Panc1 (cell line): ENCODE results near the gene TTC34. TPM values are rescaled to one million over a fixed set of nuclear protein-coding genes. Genes with fewer than 3 reads are reported as not detected.

Source experiments
- ATAC-seq: fragments of 200-7000 bp; cut with Tn5 transposase; 2 replicates; pipeline ENCODE4 v1.9.1; 2020; ENCODE audit warnings: mild to moderate bottlenecking, moderate library complexity
- BruUV-seq: library from RNA; stranded (reverse); fragments of 400-500 nt; replicated peaks from 2 replicates; lab custom pipeline; 2021; lab: Mats Ljungman, UMichigan
- CTCF ChIA-PET: fragments of 300-600 bp; sonication (Branson Sonifier 250); formaldehyde crosslinking; loops from one replicate; lab custom pipeline; 2022; ENCODE audit warnings: antibody characterized with exemption; lab: Charles Lee
- POLR2A ChIA-PET: fragments of 300-600 bp; sonication (Branson Sonifier 250); formaldehyde crosslinking; loops from one replicate; lab custom pipeline; 2022; ENCODE audit warnings: antibody characterized with exemption; lab: Charles Lee
- DNase-seq: peaks from one replicate; pipeline ENCODE4 v3.0.0-alpha.2; 2010; ENCODE audit warnings: low read depth, low spot score
- H3K27ac ChIP-seq: 2 replicates; pipeline ENCODE4 v1.5.1; 2011; ENCODE audit warnings: mild to moderate bottlenecking, low read length, inconsistent platforms
- H3K27me3 ChIP-seq: fragments of 200-500 bp; sonication (Bioruptor generic); 2 replicates; pipeline ENCODE4 v1.6.0; 2014; ENCODE audit warnings: low read length, inconsistent platforms; ENCODE audit not compliant: control insufficient read depth, insufficient read depth
- H3K36me3 ChIP-seq: fragments of 200-500 bp; sonication (Bioruptor generic); 2 replicates; pipeline ENCODE4 v1.5.1; 2014; ENCODE audit warnings: inconsistent platforms, mild to moderate bottlenecking, low read length, moderate library complexity; ENCODE audit not compliant: control insufficient read depth, insufficient read depth
- H3K4me1 ChIP-seq: 2 replicates; pipeline ENCODE4 v1.5.1; 2011; ENCODE audit warnings: inconsistent platforms, mild to moderate bottlenecking, low read length, moderate library complexity; ENCODE audit not compliant: control insufficient read depth, insufficient read depth
- H3K4me3 ChIP-seq, 2 experiments: 2 replicates each; pipeline ENCODE4 v1.5.1; 2011 to 2012; ENCODE audit warnings: low read depth in 2 of 2, low read length in 2 of 2, mild to moderate bottlenecking in 2 of 2, inconsistent platforms in 1 of 2, moderate library complexity in 1 of 2
- H3K9me3 ChIP-seq: fragments of 200-500 bp; sonication (Bioruptor generic); 2 replicates; pipeline ENCODE4 v1.5.1; 2014; ENCODE audit warnings: low read depth, mild to moderate bottlenecking, inconsistent platforms, low read length, moderate library complexity; ENCODE audit not compliant: control insufficient read depth, insufficient read depth
- POLR2AphosphoS5 ChIP-seq: IDR thresholded peaks from 2 replicates; pipeline ENCODE4 v1.6.1; 2012; ENCODE audit warnings: mild to moderate bottlenecking, low read depth, low read length, moderate library complexity
- SIN3A ChIP-seq: IDR thresholded peaks from 2 replicates; pipeline ENCODE4 v1.6.1; 2012; ENCODE audit warnings: low read depth, mild to moderate bottlenecking, low read length, moderate library complexity, borderline replicate concordance; ENCODE audit not compliant: insufficient read depth
- TCF7L2 ChIP-seq: IDR thresholded peaks from 2 replicates; pipeline ENCODE4 v1.6.1; 2011; ENCODE audit warnings: mild to moderate bottlenecking, low read depth, low read length, inconsistent platforms
- in situ Hi-C: cut with HindIII; loops from 2 replicates; pipeline ENCODE4 v1.10.0; 2016; ENCODE audit warnings: low sequenced_read_pairs, low pct_unique_long_range_greater_than_20kb
- intact Hi-C: fragments of 100-400 bp; cut with micrococcal nuclease; formaldehyde crosslinking; loops from one replicate; pipeline ENCODE4 v1.10.0; 2022; ENCODE audit not compliant: unreplicated experiment
- total RNA-seq: library from RNA; stranded (reverse); gene quantifications from one replicate; pipeline ENCODE4 v1.2.1, GENCODE V29; 2021; ENCODE audit not compliant: unreplicated experiment
- TF ChIP-seq, protein P1 (sequence below): fragments of 450-650 bp; IDR thresholded peaks from 2 replicates; pipeline ENCODE4 v1.5.1; 2017; ENCODE audit warnings: mild to moderate bottlenecking
- TF ChIP-seq, protein P2 (sequence below), 2 experiments: IDR thresholded peaks; 2 replicates each; pipeline ENCODE4 v1.6.1; 2011 to 2012; ENCODE audit warnings: low read depth in 2 of 2, control low read depth in 1 of 2, low read length in 1 of 2, mild to moderate bottlenecking in 1 of 2, moderate library complexity in 1 of 2; ENCODE audit not compliant: insufficient read depth in 1 of 2

The TTC34 gene
- total RNA-seq, 1 experiment from 2014 or later, result 1.5 TPM

DNA sequence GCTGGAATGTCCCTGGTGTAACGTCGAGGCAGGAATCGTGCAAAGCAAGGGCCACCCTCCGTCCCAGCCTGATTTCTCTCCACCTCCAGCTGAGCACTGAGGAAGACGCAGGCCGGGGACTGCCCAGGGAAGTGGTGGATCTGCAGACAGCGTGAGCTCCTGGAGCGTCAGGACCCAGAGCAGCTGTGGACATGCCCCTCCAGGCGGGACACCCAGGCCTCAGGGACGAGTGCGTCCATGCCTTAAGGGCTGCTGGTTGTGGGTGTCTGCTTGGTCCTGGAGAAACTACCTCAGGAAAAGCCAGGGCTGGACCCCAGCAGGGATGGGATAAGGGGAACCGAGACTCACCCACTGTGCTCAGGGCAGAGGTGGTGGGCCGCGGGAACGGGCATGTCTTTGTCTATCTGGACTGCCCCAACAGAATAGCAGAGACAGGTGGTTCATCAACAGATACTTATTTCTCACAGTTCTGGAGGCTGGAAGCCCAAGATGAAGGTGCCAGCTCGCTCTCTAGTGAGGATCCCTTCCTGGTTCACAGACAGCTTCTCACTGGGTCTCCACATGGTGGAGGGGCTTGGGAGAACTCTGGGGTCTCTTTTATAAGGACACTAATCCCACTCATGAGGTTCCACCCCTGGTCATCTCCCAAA is 162.9 kb downstream of the TTC34 start:
- ChIA-PET POLR2A (interaction anchor here (0.5 kb wide), 1 partner anchor 53 kb away, joined by 3 read pairs; no protein-coding TSS in a partner anchor), CTCF (no interaction called here)
- no peak for ATAC-seq
- BruUV-seq, result no TSS peak
- Histone ChIP-seq H3K27me3 (no peaks in the 10 kb centered on the region), H3K36me3 (no peaks in the 10 kb centered on the region), H3K27ac (no peak overlapping the region), H3K4me1 (peaks cover 6% of the 10 kb centered on the region; the same call in 1 of the 2 replicates), H3K9me3 (peaks cover 5% of the 10 kb centered on the region; the same call in 1 of the 2 replicates), H3K4me3 (no peak overlapping the region)
- in situ Hi-C loops (no loop called here), intact Hi-C loops (no loop called here)
- TF ChIP-seq, protein P1, sequence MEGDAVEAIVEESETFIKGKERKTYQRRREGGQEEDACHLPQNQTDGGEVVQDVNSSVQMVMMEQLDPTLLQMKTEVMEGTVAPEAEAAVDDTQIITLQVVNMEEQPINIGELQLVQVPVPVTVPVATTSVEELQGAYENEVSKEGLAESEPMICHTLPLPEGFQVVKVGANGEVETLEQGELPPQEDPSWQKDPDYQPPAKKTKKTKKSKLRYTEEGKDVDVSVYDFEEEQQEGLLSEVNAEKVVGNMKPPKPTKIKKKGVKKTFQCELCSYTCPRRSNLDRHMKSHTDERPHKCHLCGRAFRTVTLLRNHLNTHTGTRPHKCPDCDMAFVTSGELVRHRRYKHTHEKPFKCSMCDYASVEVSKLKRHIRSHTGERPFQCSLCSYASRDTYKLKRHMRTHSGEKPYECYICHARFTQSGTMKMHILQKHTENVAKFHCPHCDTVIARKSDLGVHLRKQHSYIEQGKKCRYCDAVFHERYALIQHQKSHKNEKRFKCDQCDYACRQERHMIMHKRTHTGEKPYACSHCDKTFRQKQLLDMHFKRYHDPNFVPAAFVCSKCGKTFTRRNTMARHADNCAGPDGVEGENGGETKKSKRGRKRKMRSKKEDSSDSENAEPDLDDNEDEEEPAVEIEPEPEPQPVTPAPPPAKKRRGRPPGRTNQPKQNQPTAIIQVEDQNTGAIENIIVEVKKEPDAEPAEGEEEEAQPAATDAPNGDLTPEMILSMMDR, result no peak
- TF ChIP-seq TCF7L2, result no peak
- no peak for TF ChIP-seq POLR2AphosphoS5
- no peak for TF ChIP-seq SIN3A
- TF ChIP-seq, protein P2, sequence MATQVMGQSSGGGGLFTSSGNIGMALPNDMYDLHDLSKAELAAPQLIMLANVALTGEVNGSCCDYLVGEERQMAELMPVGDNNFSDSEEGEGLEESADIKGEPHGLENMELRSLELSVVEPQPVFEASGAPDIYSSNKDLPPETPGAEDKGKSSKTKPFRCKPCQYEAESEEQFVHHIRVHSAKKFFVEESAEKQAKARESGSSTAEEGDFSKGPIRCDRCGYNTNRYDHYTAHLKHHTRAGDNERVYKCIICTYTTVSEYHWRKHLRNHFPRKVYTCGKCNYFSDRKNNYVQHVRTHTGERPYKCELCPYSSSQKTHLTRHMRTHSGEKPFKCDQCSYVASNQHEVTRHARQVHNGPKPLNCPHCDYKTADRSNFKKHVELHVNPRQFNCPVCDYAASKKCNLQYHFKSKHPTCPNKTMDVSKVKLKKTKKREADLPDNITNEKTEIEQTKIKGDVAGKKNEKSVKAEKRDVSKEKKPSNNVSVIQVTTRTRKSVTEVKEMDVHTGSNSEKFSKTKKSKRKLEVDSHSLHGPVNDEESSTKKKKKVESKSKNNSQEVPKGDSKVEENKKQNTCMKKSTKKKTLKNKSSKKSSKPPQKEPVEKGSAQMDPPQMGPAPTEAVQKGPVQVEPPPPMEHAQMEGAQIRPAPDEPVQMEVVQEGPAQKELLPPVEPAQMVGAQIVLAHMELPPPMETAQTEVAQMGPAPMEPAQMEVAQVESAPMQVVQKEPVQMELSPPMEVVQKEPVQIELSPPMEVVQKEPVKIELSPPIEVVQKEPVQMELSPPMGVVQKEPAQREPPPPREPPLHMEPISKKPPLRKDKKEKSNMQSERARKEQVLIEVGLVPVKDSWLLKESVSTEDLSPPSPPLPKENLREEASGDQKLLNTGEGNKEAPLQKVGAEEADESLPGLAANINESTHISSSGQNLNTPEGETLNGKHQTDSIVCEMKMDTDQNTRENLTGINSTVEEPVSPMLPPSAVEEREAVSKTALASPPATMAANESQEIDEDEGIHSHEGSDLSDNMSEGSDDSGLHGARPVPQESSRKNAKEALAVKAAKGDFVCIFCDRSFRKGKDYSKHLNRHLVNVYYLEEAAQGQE (IDR thresholded peaks at IDR 0.05; ENCODE audit: insufficient read depth in 1 of 2, low read depth in 2 of 2, low read length in 1 of 2), result no peak
- no peak for DNase-seq

DNA sequence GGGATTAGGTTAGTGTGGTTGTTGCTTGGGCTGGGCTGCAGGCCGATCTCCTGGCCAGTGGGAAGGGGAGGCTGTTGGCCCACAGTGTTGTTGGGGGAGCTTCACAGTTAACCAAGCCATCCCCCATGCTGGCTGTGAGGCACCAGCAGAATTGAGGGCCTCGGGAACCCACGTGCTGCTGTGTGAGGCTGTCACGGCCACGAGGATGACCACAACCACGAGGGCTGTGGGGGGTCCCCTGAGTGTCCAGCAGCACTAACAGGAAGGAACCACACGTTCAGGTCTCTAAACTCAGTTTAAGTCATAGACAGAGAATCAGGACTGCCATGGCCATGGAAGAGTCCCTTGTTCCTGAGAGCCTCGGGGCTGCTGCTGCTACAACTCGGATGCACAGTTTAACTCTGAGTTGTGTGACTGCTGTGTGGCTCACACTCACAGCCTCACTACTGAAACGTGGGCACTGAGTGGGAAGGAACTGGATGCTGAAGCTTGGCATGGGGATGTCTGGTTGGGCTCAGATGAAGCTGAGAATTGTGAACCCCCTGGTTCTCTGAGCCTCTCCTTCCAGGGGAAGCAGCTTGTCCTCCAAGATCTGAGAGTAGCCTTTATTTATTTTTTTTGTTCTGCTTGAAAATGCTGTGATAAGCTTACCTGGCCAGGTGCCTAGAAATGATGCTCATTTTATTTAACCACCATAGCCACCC is 163.9 kb downstream of the TTC34 start:
- H3K9me3 ChIP-seq, result peaks cover 5% of the 10 kb centered on the region; the same call in 1 of the 2 replicates
- ChIA-PET POLR2A (interaction anchor here (0.5 kb wide), 1 partner anchor 52 kb away, joined by 3 read pairs; no protein-coding TSS in a partner anchor), CTCF (no interaction called here)
- TF ChIP-seq, protein P2 (IDR thresholded peaks at IDR 0.05; ENCODE audit: insufficient read depth in 1 of 2, low read depth in 2 of 2, low read length in 1 of 2), result no peak
- no peak for TF ChIP-seq POLR2AphosphoS5
- no peak for TF ChIP-seq TCF7L2
- TF ChIP-seq, protein P1, result no peak
- no peak for TF ChIP-seq SIN3A
- DNase-seq (no peak), ATAC-seq (no peak)
- no peaks in the 10 kb centered on the region for H3K36me3 ChIP-seq
- in situ Hi-C loops, result no loop called here
- intact Hi-C loops, result no loop called here
- H3K4me3 ChIP-seq, result no peak overlapping the region
- no peaks in the 10 kb centered on the region for H3K27me3 ChIP-seq
- no TSS peak for BruUV-seq
- H3K27ac ChIP-seq, result no peak overlapping the region
- peaks cover 6% of the 10 kb centered on the region; the same call in 1 of the 2 replicates for H3K4me1 ChIP-seq
